HCT116 (cell line): ENCODE measurements around the gene OSBP2. TPM values are rescaled to one million over a fixed set of nuclear protein-coding genes. Genes with fewer than 3 reads are reported as not detected.

Experiments
- ATAC-seq: fragments of 200-7000 bp; cut with Tn5 transposase; 2 replicates; pipeline ENCODE4 v1.9.1; 2020; ENCODE audit warnings: mild to moderate bottlenecking, moderate library complexity
- BruUV-seq: library from RNA; stranded (reverse); fragments of 400-500 nt; replicated peaks from 2 replicates; lab custom pipeline; 2021; lab: Mats Ljungman, UMichigan
- CTCF ChIA-PET: fragments of 300-600 bp; sonication (Branson Sonifier 250); formaldehyde crosslinking; loops from one replicate; lab custom pipeline; 2021; ENCODE audit warnings: antibody characterized with exemption; lab: Charles Lee
- POLR2A ChIA-PET: fragments of 300-600, 350-600 bp; sonication (Branson Sonifier 250); formaldehyde crosslinking; loops from one replicate; lab custom pipeline; 2021; ENCODE audit warnings: antibody characterized with exemption; lab: Charles Lee
- RAD21 ChIA-PET, 2 experiments: fragments of 300-600 bp; sonication (Branson Sonifier 250); formaldehyde crosslinking; loops; one replicate each; lab custom pipeline; 2023; ENCODE audit warnings: low total read pairs in 2 of 2; ENCODE audit not compliant: uncharacterized antibody in 2 of 2, unreplicated experiment in 2 of 2, low non-redundant PET in 1 of 2; lab: Charles Lee
- DNase-seq: peaks from one replicate; pipeline ENCODE4 v3.0.0-alpha.2; 2010; ENCODE audit warnings: low read depth, low spot score
- H2AFZ ChIP-seq: fragments of 200-600 bp; shearing (Covaris generic), sonication (generic); 2 replicates; pipeline ENCODE4 v1.6.1; 2017; ENCODE audit warnings: low read depth, mixed run types, mixed read lengths, antibody characterized with exemption, low read length; ENCODE audit not compliant: poor library complexity, severe bottlenecking
- H3K27ac ChIP-seq: 2 replicates; pipeline ENCODE4 v1.5.1; 2012; ENCODE audit warnings: low read depth, low read length
- H3K27me3 ChIP-seq: fragments of 200-600 bp; sonication (generic); 2 replicates; pipeline ENCODE4 v1.6.1; 2016; ENCODE audit warnings: mixed run types, low read length, mixed read lengths; ENCODE audit not compliant: insufficient read depth
- H3K36me3 ChIP-seq, 2 experiments: fragments of 200-500 bp in 1 of 2; fragments of 200-600 bp in 1 of 2; sonication (Bioruptor generic) in 1 of 2; sonication (generic) in 1 of 2; 2 replicates each; pipeline versions ENCODE4 v1.5.1 to v1.6.1; 2014 to 2016; ENCODE audit warnings: low read length in 2 of 2, inconsistent platforms in 1 of 2, mixed read lengths in 1 of 2, mixed run types in 1 of 2; ENCODE audit not compliant: insufficient read depth in 2 of 2, control insufficient read depth in 1 of 2
- H3K4me1 ChIP-seq, 2 experiments: fragments of 200-600 bp in 1 of 2; sonication (generic) in 1 of 2; 2 replicates each; pipeline versions ENCODE4 v1.5.1 to v1.6.1; 2012 to 2017; ENCODE audit warnings: low read length in 2 of 2, inconsistent platforms in 1 of 2, mild to moderate bottlenecking in 1 of 2, mixed read lengths in 1 of 2, mixed run types in 1 of 2, moderate library complexity in 1 of 2; ENCODE audit not compliant: insufficient read depth in 2 of 2, control insufficient read depth in 1 of 2
- H3K4me2 ChIP-seq: fragments of 200-600 bp; sonication (generic); 2 replicates; pipeline ENCODE4 v1.6.1; 2017; ENCODE audit warnings: mixed run types, low read length, mixed read lengths
- H3K4me3 ChIP-seq, 2 experiments: fragments of 200-600 bp in 1 of 2; sonication (generic) in 1 of 2; replicated peaks in 1 of 2; 2 replicates each; pipeline ENCODE4 v1.5.1; 2011 to 2016; ENCODE audit warnings: low read length in 2 of 2, control low read depth in 1 of 2, low read depth in 1 of 2, mild to moderate bottlenecking in 1 of 2, mixed read lengths in 1 of 2, mixed run types in 1 of 2
- H3K79me2 ChIP-seq: fragments of 200-600 bp; sonication (generic); 2 replicates; pipeline ENCODE4 v1.6.1; 2017; ENCODE audit warnings: mild to moderate bottlenecking, mixed run types, low read length, moderate library complexity, mixed read lengths; ENCODE audit not compliant: insufficient read depth
- H3K9ac ChIP-seq: fragments of 200-600 bp; sonication (generic); 2 replicates; pipeline ENCODE4 v1.6.1; 2016; ENCODE audit warnings: low read length, mixed read lengths
- H3K9me2 ChIP-seq: fragments of 200-600 bp; sonication (generic), shearing (Covaris generic); 2 replicates; pipeline ENCODE4 v1.6.1; 2017; ENCODE audit warnings: mixed run types, mild to moderate bottlenecking, moderate library complexity; ENCODE audit not compliant: insufficient read depth
- H3K9me3 ChIP-seq, 2 experiments: fragments of 200-500 bp in 1 of 2; fragments of 200-600 bp in 1 of 2; sonication (Bioruptor generic) in 1 of 2; sonication (generic) in 1 of 2; 2 replicates each; pipeline ENCODE4 v1.6.1; 2014 to 2017; ENCODE audit warnings: low read length in 2 of 2, mixed read lengths in 2 of 2, inconsistent platforms in 1 of 2, low read depth in 1 of 2, mild to moderate bottlenecking in 1 of 2, mixed run types in 1 of 2, moderate library complexity in 1 of 2; ENCODE audit not compliant: control insufficient read depth in 1 of 2, insufficient read depth in 1 of 2
- H4K20me1 ChIP-seq: fragments of 200-600 bp; sonication (generic), shearing (Covaris generic); 2 replicates; pipeline ENCODE4 v1.6.1; 2017; ENCODE audit warnings: mixed run types, mild to moderate bottlenecking, moderate library complexity; ENCODE audit not compliant: insufficient read depth
- ATF3 ChIP-seq: IDR thresholded peaks from 2 replicates; pipeline ENCODE4 v1.6.1; 2012
- CBX3 ChIP-seq: IDR thresholded peaks from 2 replicates; pipeline ENCODE4 v1.6.1; 2012; ENCODE audit warnings: low read depth
- ELF1 ChIP-seq: IDR thresholded peaks from 2 replicates; pipeline ENCODE4 v1.6.1; 2012; ENCODE audit warnings: low read depth, borderline replicate concordance
- EZH2 ChIP-seq: fragments of 200-600 bp; sonication (generic); IDR thresholded peaks from 2 replicates; pipeline ENCODE4 v1.6.1; 2017; ENCODE audit warnings: antibody characterized with exemption, mixed run types
- SP1 ChIP-seq: IDR thresholded peaks from 2 replicates; pipeline ENCODE4 v1.6.1; 2012; ENCODE audit warnings: low read depth
- YY1 ChIP-seq: IDR thresholded peaks from 2 replicates; pipeline ENCODE4 v1.6.1; 2011; ENCODE audit warnings: low read length, low read depth, moderate library complexity, mild to moderate bottlenecking; ENCODE audit not compliant: insufficient replicate concordance; ENCODE audit errors: extremely low read depth
- intact Hi-C: fragments of 100-400 bp; cut with micrococcal nuclease; formaldehyde crosslinking; loops from 2 replicates; pipeline ENCODE4 v1.10.0; 2022
- total RNA-seq: library from RNA; stranded (reverse); gene quantifications from one replicate; pipeline ENCODE4 v1.2.1, GENCODE V29; 2021; ENCODE audit not compliant: unreplicated experiment

The OSBP2 gene
- total RNA-seq, 1 experiment from 2014 or later: 12.9 TPM

- ChIA-PET CTCF (no interaction called here), POLR2A (no interaction called here), RAD21 (no interaction called here)
- H3K4me2 ChIP-seq: no peak overlapping the region
- H3K27ac ChIP-seq: no peak overlapping the region
- H3K79me2 ChIP-seq: peaks cover 3% of the 10 kb centered on the region; the same call in 1 of the 2 replicates
- no peaks in the 10 kb centered on the region for H3K9me2 ChIP-seq
- H3K9me3 ChIP-seq: no peaks in the 10 kb centered on the region
- no peak overlapping the region for H3K9ac ChIP-seq
- intact Hi-C loops: no loop called here
- no peak for TF ChIP-seq EZH2
- no peak overlapping the region for H2AFZ ChIP-seq
- BruUV-seq: no TSS peak
- H3K27me3 ChIP-seq: no peaks in the 10 kb centered on the region
- no peak overlapping the region for H3K4me3 ChIP-seq
- no peak for DNase-seq
- peaks cover 0 to 4% of the 10 kb centered on the region in 2 experiments; a peak in 1 of 4 replicates for H3K4me1 ChIP-seq
- H3K36me3 ChIP-seq: no peaks in the 10 kb centered on the region
- no peak for ATAC-seq
- no peaks in the 10 kb centered on the region for H4K20me1 ChIP-seq
Measured at GRCh38 chr22:30821863-30822215, 127.2 kb downstream of the OSBP2 start.

GRCh38 chr22:30822216-30823014 is 127.7 kb downstream of the OSBP2 start:
- Histone ChIP-seq H3K9me3 (no peaks in the 10 kb centered on the region), H3K36me3 (no peaks in the 10 kb centered on the region), H3K4me3 (no peak overlapping the region), H3K4me2 (no peak overlapping the region), H3K9me2 (no peaks in the 10 kb centered on the region), H3K4me1 (peaks cover 0 to 10% of the 10 kb centered on the region in 2 experiments; a peak in 1 of 4 replicates), H3K9ac (no peak overlapping the region), H3K27me3 (no peaks in the 10 kb centered on the region), H2AFZ (no peak overlapping the region), H3K27ac (no peak overlapping the region), H4K20me1 (no peaks in the 10 kb centered on the region), H3K79me2 (peaks cover 3% of the 10 kb centered on the region; the same call in 1 of the 2 replicates)
- ChIA-PET POLR2A (no interaction called here), CTCF (no interaction called here), RAD21 (no interaction called here)
- TF ChIP-seq ATF3 (no peak), SP1 (no peak), YY1 (no peak), CBX3 (no peak), ELF1 (no peak)
- DNase-seq (no peak), ATAC-seq (no peak)
- intact Hi-C loops: no loop called here
- BruUV-seq: no TSS peak
